M059J (cell line): Measurements from ENCODE around the gene TRIM75. TPM values are rescaled to one million over a fixed set of nuclear protein-coding genes. Genes with fewer than 3 reads are reported as not detected.
"Not testable (repeated sequence)": the region's sequence is repeated elsewhere in the genome, so short reads cannot be mapped to it uniquely, and the experiment has no call there.

ENCODE experiments used
- DNase-seq: peaks from one replicate; pipeline ENCODE4 v3.0.0-alpha.2; 2012; ENCODE audit warnings: low read depth
- total RNA-seq: library from RNA; depleted of rRNA; stranded (reverse); fragments of >200 nt; shearing (Covaris generic); gene quantifications from 2 replicates; pipeline ENCODE4 v1.2.3, GENCODE V29; 2014; rRNA removed

TRIM75 gene
- total RNA-seq: not detected in 2 replicates

DNA sequence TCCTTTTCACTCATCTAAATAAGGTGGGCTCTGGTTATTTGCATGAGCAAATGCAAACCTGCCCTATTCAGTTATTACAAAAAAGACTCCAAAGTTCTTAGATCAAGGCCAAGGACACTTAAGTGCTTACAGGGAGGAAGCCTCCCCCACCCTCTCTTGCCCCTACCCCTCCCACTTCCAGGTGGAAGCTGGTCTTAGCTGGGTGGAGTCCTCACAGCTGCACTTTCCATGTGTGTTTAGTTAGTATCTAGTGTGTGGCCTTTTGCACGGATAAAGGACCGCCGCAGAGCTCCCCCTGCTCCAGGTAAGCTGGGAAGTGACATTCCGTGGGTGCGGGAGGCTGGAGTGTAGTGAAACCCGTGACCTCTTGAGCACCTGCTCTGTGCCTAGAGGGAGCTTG is at the start of gene TRIM75:
TSS of gene TRIM75 (plus strand) at position 222 of the 400 bp plus-strand sequence. CDS start 5,282 bp downstream, outside the sequence.
- DNase-seq: no peak

DNA sequence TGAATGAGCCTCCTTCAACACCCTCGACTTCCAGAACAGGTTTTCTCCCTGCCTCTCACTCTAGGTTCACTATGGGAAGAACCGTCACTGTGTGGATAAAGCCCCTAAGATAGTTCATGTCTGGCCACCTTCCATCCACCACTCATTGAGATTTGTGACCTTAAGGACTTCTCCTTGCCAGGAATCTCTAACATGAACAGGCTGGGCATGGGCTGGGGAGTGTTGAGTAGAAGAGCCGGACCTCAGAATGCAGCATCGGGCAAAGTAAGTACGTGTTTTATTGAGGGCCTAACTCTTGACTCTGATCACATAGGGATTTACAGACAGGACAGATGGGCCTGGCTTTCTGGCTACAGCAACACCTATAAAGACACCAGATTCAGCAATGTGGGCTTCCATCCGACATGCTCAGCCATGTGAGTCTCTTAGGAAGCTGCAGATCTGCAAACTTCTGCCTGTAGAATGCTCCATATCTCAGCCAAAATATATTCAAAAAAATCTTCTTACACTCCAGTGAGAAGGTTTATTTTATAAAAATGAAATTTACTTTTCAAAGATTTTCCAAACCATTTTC is 48.2 kb upstream of the TRIM75 start:
- no peak for DNase-seq

DNA sequence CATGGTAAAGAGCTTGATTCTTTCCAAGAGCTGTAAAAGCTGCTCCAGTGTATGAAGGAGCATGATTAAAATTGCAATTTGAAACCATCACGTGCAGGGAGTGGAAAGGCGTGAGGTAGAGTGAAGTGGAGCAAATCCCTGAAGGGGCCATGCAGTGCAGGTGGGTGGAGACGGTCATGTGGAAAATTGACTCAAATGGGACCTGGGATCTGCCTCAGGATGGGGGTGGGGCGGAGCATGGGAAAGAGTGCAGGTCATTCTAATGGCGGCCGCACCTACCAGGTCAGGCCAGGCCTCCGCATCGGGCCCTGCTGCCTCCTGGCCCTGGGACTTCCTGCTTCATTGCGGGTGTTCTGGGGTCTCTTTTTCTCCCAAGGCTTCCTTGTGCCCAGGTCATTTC is 47.2 kb upstream of the TRIM75 start:
- DNase-seq: no peak

DNA sequence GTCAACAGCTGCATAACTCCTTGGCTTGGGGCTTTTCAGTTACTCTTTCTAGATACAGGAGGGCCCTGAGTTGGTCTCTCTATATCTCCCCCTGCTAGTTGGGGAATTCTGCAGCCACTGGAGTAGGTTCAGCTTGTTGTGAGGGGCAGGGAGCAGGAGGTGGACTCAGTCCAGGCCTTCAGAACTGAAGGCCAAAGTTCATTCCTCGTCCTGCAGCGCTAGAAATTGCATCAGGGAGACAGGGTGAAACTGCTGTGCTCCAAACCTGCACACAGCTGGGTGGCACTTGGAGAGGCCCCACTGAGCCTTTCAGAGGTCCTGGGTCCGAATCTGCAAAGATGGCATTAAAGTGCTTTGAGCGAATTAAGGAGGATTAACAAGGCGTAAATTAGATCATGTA is 46.8 kb upstream of the TRIM75 start:
- no peak for DNase-seq

DNA sequence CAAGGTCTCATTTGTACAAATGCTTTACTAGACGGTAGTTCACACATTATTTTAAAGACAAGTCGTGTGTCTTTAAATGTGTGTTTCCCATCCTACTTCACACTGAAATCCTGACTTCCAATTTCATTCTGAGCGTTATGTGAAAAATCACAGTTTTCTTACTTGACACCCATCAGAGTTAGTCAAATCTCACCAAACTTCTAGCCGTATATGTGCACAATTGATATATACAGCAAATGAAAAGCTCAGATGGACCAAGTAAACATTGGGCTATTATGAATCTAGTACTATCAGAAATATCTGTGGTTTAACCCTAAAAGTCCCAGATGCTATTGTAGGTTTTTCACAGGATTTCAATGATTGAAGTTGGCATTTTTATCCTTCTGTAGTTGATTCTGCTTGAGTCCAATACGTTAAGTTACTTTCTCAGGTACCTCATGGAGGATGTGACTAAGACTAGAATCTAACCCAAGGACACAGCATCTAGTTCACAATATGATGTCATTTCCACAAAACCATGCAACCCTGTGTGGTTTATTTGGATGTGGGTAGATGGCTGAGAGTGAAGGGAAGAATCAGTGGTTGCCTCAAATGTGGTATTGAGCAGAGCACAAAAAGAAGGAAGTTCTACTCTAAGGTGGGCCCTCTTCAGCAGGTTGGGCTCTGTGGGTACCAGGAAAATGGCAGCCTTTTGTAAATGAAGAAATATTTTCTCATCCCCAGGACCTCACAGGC is 44.0 kb upstream of the TRIM75 start:
- DNase-seq: peak; percentile 5

DNA sequence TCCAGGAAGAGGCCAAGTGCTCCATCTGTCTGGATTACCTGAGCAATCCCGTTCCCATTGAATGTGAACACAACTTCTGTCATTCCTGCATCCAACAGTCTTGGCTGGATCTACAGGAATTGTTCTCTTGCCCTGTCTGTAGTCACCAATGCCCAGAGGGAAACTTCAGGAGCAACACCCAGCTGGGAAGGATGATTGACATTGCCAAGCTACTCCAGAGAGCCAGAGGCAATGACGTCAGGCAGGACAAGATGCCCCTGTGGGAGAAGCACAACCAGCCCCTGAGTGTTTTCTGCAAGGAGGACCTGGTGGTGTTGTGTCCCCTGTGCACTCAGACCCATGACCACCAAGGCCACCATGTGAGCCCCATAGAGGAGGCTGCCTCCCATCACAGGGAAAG is 43.2 kb upstream of the TRIM75 start:
- DNase-seq: no peak

DNA sequence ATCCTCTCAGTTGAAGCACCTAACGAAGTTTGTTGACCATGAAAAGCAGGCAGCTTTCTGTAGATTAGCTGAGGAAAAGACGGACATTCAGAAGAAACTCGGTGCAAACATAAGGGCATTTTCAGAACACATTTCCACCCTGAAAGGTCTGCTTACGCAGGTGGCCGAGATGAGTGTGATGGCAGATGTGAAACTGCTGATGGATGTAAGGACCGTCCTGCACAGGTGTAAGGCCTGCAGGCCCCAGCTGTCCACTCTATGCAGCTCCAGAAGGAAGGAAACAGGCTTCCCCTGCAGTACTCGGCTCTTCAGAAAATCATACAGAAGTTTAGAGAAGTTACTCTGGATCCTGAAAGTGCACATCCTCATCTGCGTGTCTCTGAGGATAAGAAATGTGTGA is 42.7 kb upstream of the TRIM75 start:
- no peak for DNase-seq

DNA sequence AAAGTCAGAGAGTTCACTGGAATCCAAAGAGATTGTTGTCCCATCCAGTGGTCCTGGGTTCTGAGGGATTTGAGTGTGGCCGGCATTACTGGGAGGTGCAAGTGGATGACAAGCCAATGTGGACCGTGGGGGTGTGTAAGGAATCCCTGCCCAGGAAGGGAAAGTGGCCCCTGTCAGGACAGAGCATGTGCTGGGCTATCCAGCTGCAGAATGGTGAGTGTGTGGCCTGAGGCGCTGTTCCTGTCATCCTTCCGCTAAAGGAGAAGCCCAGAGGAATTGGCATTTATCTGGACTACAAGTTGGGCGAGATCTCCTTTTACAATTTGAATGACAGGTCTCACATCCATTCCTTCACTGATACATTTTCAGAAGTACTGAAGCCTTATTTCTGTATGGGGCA is 42.3 kb upstream of the TRIM75 start:
- peak; percentile 16 for DNase-seq

DNA sequence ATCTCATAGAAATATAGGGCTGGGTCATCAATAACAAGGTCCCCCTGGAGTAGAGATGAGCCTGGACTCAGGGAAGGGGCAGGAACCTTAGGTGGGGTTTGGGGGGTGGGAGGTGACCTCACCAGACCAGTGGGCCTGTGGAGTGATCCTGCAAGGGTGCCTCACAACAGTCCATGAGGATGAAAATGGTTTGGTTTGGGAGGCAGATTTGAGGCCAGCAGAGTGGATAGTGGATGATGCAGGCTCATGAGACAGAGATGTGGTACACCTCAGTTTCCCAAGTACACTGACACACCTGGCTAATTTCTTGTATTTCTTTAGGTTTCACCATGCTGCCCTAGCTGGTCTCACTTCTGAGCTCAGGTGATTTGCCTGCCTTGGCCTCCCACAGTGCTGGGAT is 40.0 kb upstream of the TRIM75 start:
- DNase-seq: no peak

DNA sequence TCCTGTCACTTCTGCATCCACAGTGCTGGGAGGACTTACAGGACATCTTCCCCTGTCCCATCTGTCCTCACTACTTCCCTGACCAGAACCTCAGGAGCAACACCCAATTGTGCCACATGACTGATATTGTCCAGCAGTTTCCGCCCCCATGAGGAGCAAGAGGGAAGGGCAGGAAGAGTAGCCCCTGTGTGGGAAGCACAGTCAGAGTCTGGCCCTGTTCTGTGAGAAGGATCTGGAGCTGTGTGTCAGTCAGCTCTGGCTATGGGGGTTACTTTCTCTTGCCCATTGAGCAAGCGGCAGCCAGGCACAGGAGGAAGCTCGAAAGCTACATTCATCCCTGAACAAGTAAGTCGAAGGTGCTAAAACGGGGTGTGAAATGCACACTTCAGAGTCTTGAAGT is 36.7 kb upstream of the TRIM75 start:
- no peak for DNase-seq

DNA sequence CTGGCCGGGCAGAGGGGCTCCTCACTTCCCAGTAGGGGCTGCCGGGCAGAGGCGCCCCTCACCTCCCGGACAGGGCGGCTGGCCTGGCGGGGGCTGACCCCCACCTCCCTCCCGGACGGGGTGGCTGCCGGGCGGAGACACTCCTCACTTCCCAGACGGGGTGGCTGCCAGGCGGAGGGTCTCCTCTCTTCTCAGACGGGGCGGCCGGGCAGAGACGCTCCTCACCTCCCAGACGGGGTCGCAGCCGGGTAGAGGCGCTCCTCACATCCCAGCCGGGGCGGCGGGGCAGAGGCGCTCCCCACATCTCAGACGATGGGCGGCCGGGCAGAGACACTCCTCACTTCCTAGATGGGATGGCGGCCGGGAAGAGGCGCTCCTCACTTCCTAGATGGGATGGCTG is 33.7 kb upstream of the TRIM75 start:
- not testable (repeated sequence) for DNase-seq

DNA sequence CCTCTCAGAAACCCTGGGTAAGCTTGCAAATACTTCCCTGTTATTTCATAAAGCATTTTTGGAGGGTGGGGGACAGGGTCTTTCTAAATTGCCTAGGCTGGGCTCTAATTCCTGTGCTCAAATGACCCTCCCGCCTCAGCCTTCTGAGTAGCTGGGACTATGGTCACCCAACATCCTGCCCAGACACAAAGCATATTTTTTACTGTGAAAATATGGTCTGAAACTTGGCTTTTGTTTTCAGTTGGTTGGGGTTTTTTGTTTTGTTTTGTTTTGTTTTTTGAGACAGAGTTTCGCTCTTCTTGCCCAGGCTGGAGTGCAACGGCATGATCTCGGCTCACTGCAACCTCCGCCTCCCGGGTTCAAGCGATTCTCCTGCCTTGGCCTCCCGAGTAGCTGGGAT is 27.9 kb upstream of the TRIM75 start:
- DNase-seq: not testable (repeated sequence)

DNA sequence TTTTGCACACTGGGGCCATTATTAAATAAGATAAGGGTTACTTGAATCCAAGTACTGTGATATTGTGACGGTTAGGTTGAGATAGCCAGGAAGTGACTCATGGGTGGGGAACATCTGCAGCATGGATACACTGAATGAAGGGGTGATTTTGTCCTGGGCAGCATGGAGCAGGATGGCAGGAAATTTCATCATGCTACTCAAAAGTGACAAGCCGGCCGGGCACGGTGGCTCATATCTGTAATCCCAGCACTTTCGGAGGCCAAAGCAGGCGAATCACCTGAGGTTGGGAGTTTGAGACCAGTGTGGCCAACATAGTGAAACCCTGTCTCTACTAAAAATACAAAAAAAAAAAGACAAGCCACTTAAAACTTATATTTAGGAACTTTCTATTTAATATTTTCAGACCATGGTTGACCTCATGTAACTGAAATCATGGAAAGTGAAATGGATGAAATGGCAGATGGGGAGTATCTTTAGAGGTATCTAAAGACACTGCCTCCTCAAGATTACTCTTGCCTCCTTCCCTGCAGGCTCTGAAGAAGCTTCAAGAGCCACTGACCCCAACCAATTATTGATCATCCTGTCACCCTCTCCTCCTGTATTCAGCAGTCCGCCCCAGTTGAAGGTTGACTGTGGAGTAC is 25.8 kb upstream of the TRIM75 start:
- peak; percentile 22 for DNase-seq

DNA sequence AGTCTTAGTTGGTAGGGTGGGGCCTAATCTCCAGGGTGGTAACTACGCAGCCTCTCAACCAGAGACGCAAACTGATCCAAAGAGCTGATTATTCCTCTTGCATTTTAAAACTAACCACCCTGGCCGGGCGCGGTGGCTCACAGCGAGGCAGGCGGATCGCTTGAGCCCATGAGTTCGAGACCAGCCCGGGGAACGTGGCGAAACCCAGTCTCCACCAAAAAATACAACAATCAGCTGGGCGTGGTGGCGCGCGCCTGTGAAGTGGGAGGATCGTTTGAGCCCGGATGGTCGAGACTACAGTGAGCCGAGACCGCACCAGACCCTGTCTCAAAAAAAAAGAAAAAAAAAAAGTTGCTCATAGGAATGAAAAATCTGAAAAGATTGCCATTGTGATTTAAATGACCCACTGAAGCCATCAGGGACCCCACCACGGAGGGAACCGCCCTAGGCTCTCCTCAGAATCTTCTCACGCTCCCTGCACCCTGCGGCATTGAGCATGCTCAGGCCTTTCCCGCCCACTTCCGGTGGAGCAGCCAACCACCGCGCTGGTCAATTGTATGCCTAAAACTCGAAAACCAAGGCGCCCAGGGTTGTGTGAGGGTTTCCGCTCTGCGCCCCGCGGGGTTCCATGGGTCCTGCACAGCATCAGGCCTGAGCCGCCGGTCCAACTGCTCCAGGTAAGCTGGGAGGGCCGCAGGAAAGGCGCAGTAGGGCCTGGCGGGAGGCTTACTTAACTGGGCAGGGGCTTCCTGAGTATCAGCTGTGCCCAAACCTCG is 22.0 kb upstream of the TRIM75 start, which contains the start of gene TRIM60:
TSS of gene TRIM60 (plus strand) at position 564 of the 776 bp plus-strand sequence. CDS start 8,074 bp downstream, outside the sequence.
- no peak for DNase-seq

DNA sequence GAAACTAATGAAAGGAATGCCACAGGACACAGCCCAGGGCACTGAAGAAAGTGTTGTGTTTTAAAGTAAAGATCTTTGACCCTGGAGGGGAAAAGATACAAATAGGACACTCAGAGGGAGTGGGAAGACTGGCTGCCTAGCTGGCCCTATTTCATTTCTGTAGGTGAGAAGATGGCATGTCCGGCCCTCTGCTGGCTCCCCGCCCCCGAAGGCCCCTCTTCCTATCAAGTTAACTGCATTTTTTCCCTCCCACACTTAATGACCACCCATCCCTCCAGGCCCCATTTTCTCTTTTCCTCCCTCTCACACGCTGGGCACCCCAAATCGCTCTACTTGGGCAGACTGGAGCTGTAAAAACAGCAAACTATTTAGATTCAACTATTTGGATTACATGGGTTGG is 5.5 kb upstream of the TRIM75 start:
- no peak for DNase-seq

DNA sequence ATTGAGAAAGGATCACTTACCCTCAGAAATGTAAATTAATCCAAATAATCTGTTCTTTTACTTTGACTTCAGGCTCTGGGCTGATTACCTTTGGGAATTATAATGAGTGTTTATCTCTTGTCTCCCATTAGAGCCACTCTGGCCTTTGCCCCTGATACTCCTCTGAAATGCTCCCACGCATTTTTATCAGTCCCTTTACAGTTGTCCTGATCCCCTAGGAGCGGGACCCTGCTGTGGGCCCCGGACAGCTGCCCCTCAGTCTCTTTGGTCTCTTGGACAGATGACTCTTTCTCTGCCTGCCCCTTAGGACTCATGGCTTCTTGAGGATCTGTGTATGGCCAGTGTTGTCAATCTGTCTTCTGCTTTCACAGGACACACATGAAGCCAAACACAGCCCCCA is 1.0 kb upstream of the TRIM75 start:
- no peak for DNase-seq

DNA sequence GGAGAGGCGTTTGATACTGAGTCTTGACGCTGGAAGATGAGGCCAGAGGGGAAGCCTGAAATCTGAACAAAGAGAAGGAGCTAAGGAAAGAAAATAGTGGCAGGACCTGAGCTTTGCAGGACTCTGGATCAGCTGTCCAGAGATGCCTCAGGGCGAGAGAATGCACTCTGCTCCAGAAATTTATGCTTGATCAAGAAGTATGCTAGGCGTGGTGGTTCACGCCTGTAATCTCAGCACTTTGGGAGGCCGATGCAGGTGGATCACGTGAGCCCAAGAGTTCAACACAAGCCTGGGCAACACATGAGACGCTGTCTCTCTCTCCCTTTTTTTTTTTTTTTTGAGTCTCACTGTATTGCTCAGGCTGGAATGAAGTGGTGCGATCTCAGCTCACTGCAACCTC is 1.9 kb downstream of the TRIM75 start:
- DNase-seq: no peak

DNA sequence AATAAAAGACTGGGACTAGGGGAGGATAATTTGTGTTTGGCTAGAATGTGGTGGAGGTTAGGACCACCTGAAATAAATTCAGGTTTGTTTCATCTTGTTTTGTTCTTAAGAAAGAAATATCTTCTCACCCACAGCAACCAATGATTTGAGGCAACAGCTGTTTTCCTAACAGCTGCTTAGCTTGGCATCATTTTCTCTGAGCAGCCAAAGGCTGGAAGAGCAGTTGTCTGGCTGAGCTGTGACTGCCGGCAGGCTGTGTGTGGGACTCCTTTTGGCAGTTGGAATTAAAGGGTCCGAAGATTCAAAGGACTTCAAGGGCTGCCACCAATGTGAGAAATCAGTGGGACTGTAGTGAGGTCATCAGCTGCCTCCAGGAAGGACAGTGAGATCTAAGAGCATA is 5.0 kb downstream of the TRIM75 start:
- DNase-seq: no peak

DNA sequence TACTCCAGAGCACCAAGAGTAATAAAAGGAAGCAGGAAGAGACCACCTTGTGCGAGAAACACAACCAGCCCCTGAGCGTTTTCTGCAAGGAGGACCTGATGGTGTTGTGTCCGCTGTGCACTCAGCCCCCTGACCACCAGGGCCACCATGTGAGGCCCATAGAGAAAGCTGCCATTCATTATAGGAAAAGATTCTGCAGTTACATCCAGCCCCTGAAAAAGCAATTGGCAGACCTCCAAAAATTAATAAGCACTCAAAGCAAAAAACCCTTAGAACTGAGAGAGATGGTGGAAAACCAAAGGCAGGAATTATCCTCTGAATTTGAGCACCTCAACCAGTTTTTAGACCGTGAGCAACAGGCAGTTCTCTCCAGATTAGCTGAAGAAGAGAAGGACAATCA is 5.7 kb downstream of the TRIM75 start:
- no peak for DNase-seq

DNA sequence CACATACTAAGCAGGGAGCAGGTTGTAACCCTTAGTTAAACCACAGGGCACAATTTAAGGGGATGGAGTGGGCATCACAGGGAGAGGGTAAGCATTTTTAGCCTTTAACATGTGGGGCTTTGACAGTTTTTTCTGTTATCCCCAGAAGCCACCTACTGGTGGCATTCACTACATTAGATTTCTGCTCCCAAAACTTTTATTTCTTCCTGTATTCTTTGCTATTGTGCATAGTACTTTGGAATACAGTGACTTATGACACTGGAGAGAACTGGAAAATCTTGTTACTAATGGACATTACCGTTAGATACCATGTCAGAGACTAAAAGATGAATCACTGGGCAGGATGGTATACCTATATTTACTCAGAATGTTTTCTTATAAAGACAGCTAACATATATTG is 7.3 kb downstream of the TRIM75 start:
- DNase-seq: no peak

DNA sequence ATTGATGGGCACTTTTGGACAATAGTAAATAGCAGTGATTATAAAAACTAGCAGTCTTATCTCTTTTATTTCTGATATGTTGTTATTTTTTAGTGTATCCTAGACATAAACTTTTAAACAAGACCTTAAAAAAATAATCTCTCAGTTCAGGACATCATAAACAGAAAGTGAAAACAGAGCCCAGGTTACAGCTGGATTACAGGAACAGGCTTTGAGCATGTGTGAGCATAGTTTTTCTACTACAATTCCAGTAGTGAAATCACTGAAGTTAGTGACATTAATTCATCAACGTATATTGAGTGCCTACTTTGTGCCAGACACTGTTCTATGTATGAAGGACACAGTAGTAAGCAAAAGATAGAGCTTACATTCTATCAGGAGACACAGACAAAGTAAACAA is 16.9 kb downstream of the TRIM75 start:
- no peak for DNase-seq

DNA sequence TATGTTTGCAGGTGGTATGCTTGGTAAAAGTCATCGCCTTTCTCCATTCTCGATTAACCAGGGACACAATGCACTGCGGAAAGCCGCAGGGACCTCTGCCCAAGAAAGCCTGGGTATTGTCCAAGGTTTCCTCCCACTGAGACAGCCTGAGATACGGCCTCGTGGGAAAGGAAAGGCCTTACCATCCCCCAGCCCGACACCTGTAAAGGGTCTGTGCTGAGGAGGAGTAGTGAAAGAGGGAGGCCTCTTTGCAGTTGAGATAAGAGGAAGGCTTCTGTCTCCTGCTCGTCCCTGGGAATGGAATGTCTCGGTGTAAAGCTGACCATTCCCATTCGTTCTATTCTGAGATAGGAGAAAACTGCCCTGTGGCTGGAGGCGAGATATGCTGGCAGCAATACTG is 19.7 kb downstream of the TRIM75 start:
- DNase-seq: not testable (repeated sequence)
